CD14-positive monocyte (primary cell): ENCODE data around the gene SPATS2. TPM values are rescaled to one million over a fixed set of nuclear protein-coding genes. Genes with fewer than 3 reads are reported as not detected.

Experiments used
- DNase-seq, 3 donors: peaks; one replicate each; pipeline ENCODE4 v3.0.0-alpha.2; 2011 to 2022
- H2AFZ ChIP-seq: 2 replicates; pipeline ENCODE4 v1.6.0; 2012; ENCODE audit warnings: mild to moderate bottlenecking, low read depth, low read length, inconsistent platforms; ENCODE audit not compliant: insufficient read depth, poor library complexity, severe bottlenecking
- H3K27ac ChIP-seq, 2 donors: 1 replicate in 1 of 2; 2 replicates in 1 of 2; pipeline ENCODE4 v1.5.1; 2012 to 2013; ENCODE audit warnings: low read length in 2 of 2, control low read depth in 1 of 2, inconsistent platforms in 1 of 2, low read depth in 1 of 2, mild to moderate bottlenecking in 1 of 2
- H3K27me3 ChIP-seq, 2 donors: one replicate each; pipeline versions ENCODE4 v1.6.0 to v1.6.1; 2011 to 2013; ENCODE audit warnings: low read length in 2 of 2; ENCODE audit not compliant: control insufficient read depth in 2 of 2, insufficient read depth in 2 of 2
- H3K36me3 ChIP-seq, 2 donors: replicated peaks in 1 of 2; 1 replicate in 1 of 2; 2 replicates in 1 of 2; pipeline versions ENCODE4 v1.5.1 to v1.6.1; 2012 to 2013; ENCODE audit warnings: low read length in 2 of 2, control low read depth in 1 of 2, inconsistent platforms in 1 of 2, mild to moderate bottlenecking in 1 of 2; ENCODE audit not compliant: insufficient read depth in 2 of 2, control insufficient read depth in 1 of 2
- H3K4me1 ChIP-seq, 2 donors: 1 replicate in 1 of 2; 2 replicates in 1 of 2; pipeline versions ENCODE4 v1.5.1 to v1.6.1; 2012 to 2013; ENCODE audit warnings: low read length in 2 of 2, control low read depth in 1 of 2, inconsistent platforms in 1 of 2, mild to moderate bottlenecking in 1 of 2, moderate library complexity in 1 of 2; ENCODE audit not compliant: insufficient read depth in 2 of 2, control insufficient read depth in 1 of 2
- H3K4me2 ChIP-seq: replicated peaks from 2 replicates; pipeline ENCODE3; 2012; ENCODE audit warnings: low read length, moderate library complexity, mild to moderate bottlenecking; ENCODE audit not compliant: poor library complexity, severe bottlenecking; ENCODE audit errors: extremely low read depth
- H3K4me3 ChIP-seq, 3 experiments: fragments of 200-600 bp in 1 of 3; sonication (generic) in 1 of 3; replicated peaks in 1 of 3; 1 replicate in 2 of 3; 2 replicates in 1 of 3; pipeline ENCODE4 v1.5.1; 2011 to 2013; ENCODE audit warnings: low read length in 3 of 3, mild to moderate bottlenecking in 3 of 3, control low read depth in 2 of 3, low read depth in 2 of 3, inconsistent platforms in 1 of 3, moderate library complexity in 1 of 3
- H3K79me2 ChIP-seq: 2 replicates; pipeline ENCODE4 v1.6.0; 2012; ENCODE audit warnings: mild to moderate bottlenecking, control low read depth, inconsistent platforms, low read length, moderate library complexity; ENCODE audit not compliant: insufficient read depth
- H3K9ac ChIP-seq: 2 replicates; pipeline ENCODE4 v1.6.0; 2017; ENCODE audit warnings: low read length, mild to moderate bottlenecking; ENCODE audit not compliant: insufficient read depth, poor library complexity, severe bottlenecking
- H3K9me3 ChIP-seq, 2 donors: replicated peaks in 1 of 2; 1 replicate in 1 of 2; 2 replicates in 1 of 2; pipeline versions ENCODE4 v1.5.1 to v1.6.1; 2012 to 2013; ENCODE audit warnings: low read length in 2 of 2, control low read depth in 1 of 2; ENCODE audit not compliant: control insufficient read depth in 1 of 2, insufficient read depth in 1 of 2
- H4K20me1 ChIP-seq: 2 replicates; pipeline ENCODE4 v1.6.0; 2012; ENCODE audit warnings: mild to moderate bottlenecking, low read length, control low read depth, moderate library complexity; ENCODE audit not compliant: insufficient read depth
- H3K27ac Mint-ChIP-seq, 7 donors: one replicate each; pipeline ENCODE4 v1.8.0; 2020; ENCODE audit warnings: mild to moderate bottlenecking in 7 of 7, mixed read lengths in 7 of 7, moderate library complexity in 6 of 7, inconsistent platforms in 2 of 7
- H3K27me3 Mint-ChIP-seq, 3 donors: one replicate each; pipeline ENCODE4 v1.8.0; 2021 to 2022; ENCODE audit warnings: low read depth in 3 of 3, mild to moderate bottlenecking in 3 of 3, mixed read lengths in 3 of 3, moderate library complexity in 3 of 3, inconsistent platforms in 1 of 3
- H3K36me3 Mint-ChIP-seq, 2 donors: one replicate each; pipeline ENCODE4 v1.8.0; 2020; ENCODE audit warnings: mixed read lengths in 2 of 2, inconsistent platforms in 1 of 2, mild to moderate bottlenecking in 1 of 2
- H3K4me1 Mint-ChIP-seq: one replicate; pipeline ENCODE4 v1.8.0; 2020; ENCODE audit warnings: mild to moderate bottlenecking, mixed read lengths
- H3K4me3 Mint-ChIP-seq, 2 donors: one replicate each; pipeline ENCODE4 v1.8.0; 2020; ENCODE audit warnings: mild to moderate bottlenecking in 2 of 2, mixed read lengths in 2 of 2, moderate library complexity in 1 of 2
- H3K9me3 Mint-ChIP-seq, 7 donors: one replicate each; pipeline ENCODE4 v1.8.0; 2020 to 2022; ENCODE audit warnings: mixed read lengths in 7 of 7, mild to moderate bottlenecking in 6 of 7, moderate library complexity in 6 of 7, inconsistent platforms in 2 of 7
- WGBS: methylation state at CpG from one replicate; pipeline ENCODE4 v1.1.5; 2013; ENCODE audit warnings: missing lambda C conversion rate; ENCODE audit not compliant: insufficient coverage; 5-methylcytosine and 5-hydroxymethylcytosine counted together
- intact Hi-C, 2 donors: fragments of 100-400 bp; cut with micrococcal nuclease; formaldehyde crosslinking; loops; one replicate each; pipeline versions ENCODE4 v1.15.0 to v1.15.1; 2023
- polyA plus RNA-seq, 3 donors: library from polyadenylated mRNA; depleted of rRNA in 1 of 3; unstranded in 2 of 3; stranded (reverse) in 1 of 3; fragments of 300-500 nt in 2 of 3; fragments of >200 nt in 1 of 3; fragmentation: Illumina TruSeq in 2 of 3; gene quantifications; 1 replicate in 2 of 3; 2 replicates in 1 of 3; pipeline ENCODE4 v1.2.3, GENCODE V29; 2012 to 2021
- TF ChIP-seq, protein P1 (sequence below): fragments of 200-600 bp; IDR thresholded peaks from one replicate; pipeline ENCODE4 v1.8.0; 2022; ENCODE audit warnings: antibody characterized with exemption, mild to moderate bottlenecking

Gene SPATS2
- polyA plus RNA-seq, 3 donors: 1.1 to 3.2 (median 1.8) TPM

- H3K4me2 ChIP-seq: no peak overlapping the region
- 100% methylated on average over 2 of the region's 6 CpGs for WGBS
- no peaks in the 10 kb centered on the region for H3K27me3 Mint-ChIP-seq
- H2AFZ ChIP-seq: no peak overlapping the region
- no peak overlapping the region for H3K27ac Mint-ChIP-seq
- no peaks in the 10 kb centered on the region for H3K36me3 ChIP-seq
- no peak overlapping the region for H3K4me3 ChIP-seq
- H3K4me1 ChIP-seq: no peaks in the 10 kb centered on the region
- no peaks in the 10 kb centered on the region for H3K4me1 Mint-ChIP-seq
- intact Hi-C loops: no loop called here
- DNase-seq: no peak
- H3K9me3 Mint-ChIP-seq: peaks cover 0 to 3% (median 0%) of the 10 kb centered on the region in 7 donors
- no peaks in the 10 kb centered on the region for H4K20me1 ChIP-seq
- H3K79me2 ChIP-seq: no peaks in the 10 kb centered on the region
- TF ChIP-seq, protein P1, sequence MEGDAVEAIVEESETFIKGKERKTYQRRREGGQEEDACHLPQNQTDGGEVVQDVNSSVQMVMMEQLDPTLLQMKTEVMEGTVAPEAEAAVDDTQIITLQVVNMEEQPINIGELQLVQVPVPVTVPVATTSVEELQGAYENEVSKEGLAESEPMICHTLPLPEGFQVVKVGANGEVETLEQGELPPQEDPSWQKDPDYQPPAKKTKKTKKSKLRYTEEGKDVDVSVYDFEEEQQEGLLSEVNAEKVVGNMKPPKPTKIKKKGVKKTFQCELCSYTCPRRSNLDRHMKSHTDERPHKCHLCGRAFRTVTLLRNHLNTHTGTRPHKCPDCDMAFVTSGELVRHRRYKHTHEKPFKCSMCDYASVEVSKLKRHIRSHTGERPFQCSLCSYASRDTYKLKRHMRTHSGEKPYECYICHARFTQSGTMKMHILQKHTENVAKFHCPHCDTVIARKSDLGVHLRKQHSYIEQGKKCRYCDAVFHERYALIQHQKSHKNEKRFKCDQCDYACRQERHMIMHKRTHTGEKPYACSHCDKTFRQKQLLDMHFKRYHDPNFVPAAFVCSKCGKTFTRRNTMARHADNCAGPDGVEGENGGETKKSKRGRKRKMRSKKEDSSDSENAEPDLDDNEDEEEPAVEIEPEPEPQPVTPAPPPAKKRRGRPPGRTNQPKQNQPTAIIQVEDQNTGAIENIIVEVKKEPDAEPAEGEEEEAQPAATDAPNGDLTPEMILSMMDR: no peak
- H3K27ac ChIP-seq: no peak overlapping the region
- H3K36me3 Mint-ChIP-seq: peaks cover 2 to 3% of the 10 kb centered on the region in 2 donors
- H3K4me3 Mint-ChIP-seq: no peak overlapping the region
- no peaks in the 10 kb centered on the region for H3K27me3 ChIP-seq
- no peaks in the 10 kb centered on the region for H3K9me3 ChIP-seq
- H3K9ac ChIP-seq: no peak overlapping the region
Measured at GRCh38 chr12:49455501-49455900, 88.2 kb downstream of the SPATS2 start.

GRCh38 chr12:49456131-49456679 is 88.9 kb downstream of the SPATS2 start:
- no peaks in the 10 kb centered on the region for H3K79me2 ChIP-seq
- Mint-ChIP-seq H3K27me3 (no peaks in the 10 kb centered on the region), H3K9me3 (no peaks in the 10 kb centered on the region), H3K36me3 (peaks cover 5 to 8% of the 10 kb centered on the region in 2 donors), H3K4me1 (no peaks in the 10 kb centered on the region), H3K27ac (peak overlapping the region in 1 of 7 donors; percentile 12), H3K4me3 (no peak overlapping the region)
- no peak for DNase-seq
- H3K4me2 ChIP-seq: no peak overlapping the region
- WGBS: 100% methylated on average over 2 of the region's 2 CpGs
- no peak overlapping the region for H3K4me3 ChIP-seq
- H4K20me1 ChIP-seq: no peaks in the 10 kb centered on the region
- no peak overlapping the region for H2AFZ ChIP-seq
- no peaks in the 10 kb centered on the region for H3K27me3 ChIP-seq
- no peaks in the 10 kb centered on the region for H3K36me3 ChIP-seq
- TF ChIP-seq, protein P1: no peak
- no peak overlapping the region for H3K27ac ChIP-seq
- no peak overlapping the region for H3K9ac ChIP-seq
- no peaks in the 10 kb centered on the region for H3K4me1 ChIP-seq
- intact Hi-C loops: no loop called here
- no peaks in the 10 kb centered on the region for H3K9me3 ChIP-seq
